Right atrium auricular region (tissue), 2 donors: ENCODE results near the gene NACC2. TPM values are rescaled to one million over a fixed set of nuclear protein-coding genes. Genes with fewer than 3 reads are reported as not detected.

Source experiments
- DNase-seq: peaks from one replicate; pipeline ENCODE4 v3.0.0-alpha.2; 2019; ENCODE audit warnings: low spot score
- H3K27ac ChIP-seq, 2 donors: fragments of 200-600 bp; sonication (generic); 1 replicate in 1 of 2; 2 replicates in 1 of 2; pipeline ENCODE4 v1.5.1; 2016 to 2019
- H3K27me3 ChIP-seq, 2 donors: fragments of 200-600 bp; sonication (generic); one replicate each; pipeline versions ENCODE4 v1.5.1 to v1.6.0; 2017 to 2019
- H3K36me3 ChIP-seq: fragments of 200-600 bp; sonication (generic); one replicate; pipeline ENCODE4 v1.5.1; 2016
- H3K4me1 ChIP-seq, 2 donors: fragments of 200-600 bp; sonication (generic); one replicate each; pipeline versions ENCODE4 v1.5.1 to v1.6.0; 2017 to 2019
- H3K4me3 ChIP-seq, 2 donors: fragments of 200-600 bp; sonication (generic); 1 replicate in 1 of 2; 2 replicates in 1 of 2; pipeline ENCODE4 v1.5.1; 2017 to 2019; ENCODE audit warnings: mild to moderate bottlenecking in 1 of 2, moderate library complexity in 1 of 2
- H3K9me3 ChIP-seq, 2 donors: fragments of 200-600 bp; sonication (generic); one replicate each; pipeline ENCODE4 v1.5.1; 2019
- CTCF ChIP-seq, 2 donors: fragments of 200-600 bp; sonication (generic); IDR thresholded peaks; one replicate each; pipeline ENCODE4 v1.5.1; 2019; ENCODE audit warnings: antibody characterized with exemption in 2 of 2
- total RNA-seq, 2 donors: library from RNA; depleted of rRNA; stranded (reverse); fragments of >200 nt; gene quantifications; one replicate each; pipeline ENCODE4 v1.1.0, GENCODE V29; 2016

The NACC2 gene
- total RNA-seq, 2 donors from 2014 or later = 49.1 to 55.5 TPM

GRCh38 chr9:135986605-135987004 is 108.5 kb downstream of the NACC2 start:
- no peak for TF ChIP-seq CTCF (IDR thresholded peaks at IDR 0.05)

DNA sequence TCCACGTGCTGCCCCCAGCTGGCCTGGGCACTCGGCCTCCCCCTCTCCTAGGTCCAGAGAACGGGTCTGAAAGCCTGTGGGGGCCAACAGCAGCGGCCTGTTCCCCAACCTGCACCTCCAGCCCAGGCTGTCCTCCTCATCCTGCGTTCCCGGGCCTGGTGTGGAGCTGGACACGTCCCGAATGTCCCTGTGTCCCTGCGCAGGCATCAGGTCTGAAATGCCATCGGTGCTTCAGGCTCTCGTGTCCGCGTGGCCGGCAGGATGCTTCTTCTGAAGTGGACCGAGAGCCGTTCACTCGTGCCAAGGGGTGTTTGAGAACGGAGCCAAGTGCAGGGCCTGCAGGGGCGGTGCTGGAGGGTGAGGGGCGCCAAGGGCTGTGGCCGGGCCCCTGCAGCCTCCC is 109.2 kb downstream of the NACC2 start:
- Histone ChIP-seq H3K9me3 (no peaks in the 10 kb centered on the region), H3K27me3 (no peaks in the 10 kb centered on the region), H3K27ac (no peak overlapping the region), H3K4me1 (peaks cover 0 to 18% of the 10 kb centered on the region in 2 donors), H3K4me3 (no peak overlapping the region), H3K36me3 (no peaks in the 10 kb centered on the region)
- DNase-seq = no peak
- no peak for TF ChIP-seq CTCF (IDR thresholded peaks at IDR 0.05)

More at GRCh38 chr9:135986605-135987004, 108.5 kb downstream of the NACC2 start:
- Histone ChIP-seq H3K27ac (no peak overlapping the region), H3K4me3 (no peak overlapping the region), H3K4me1 (peaks cover 0 to 23% of the 10 kb centered on the region in 2 donors), H3K27me3 (no peaks in the 10 kb centered on the region), H3K9me3 (no peaks in the 10 kb centered on the region), H3K36me3 (no peaks in the 10 kb centered on the region)
- DNase-seq = no peak

DNA sequence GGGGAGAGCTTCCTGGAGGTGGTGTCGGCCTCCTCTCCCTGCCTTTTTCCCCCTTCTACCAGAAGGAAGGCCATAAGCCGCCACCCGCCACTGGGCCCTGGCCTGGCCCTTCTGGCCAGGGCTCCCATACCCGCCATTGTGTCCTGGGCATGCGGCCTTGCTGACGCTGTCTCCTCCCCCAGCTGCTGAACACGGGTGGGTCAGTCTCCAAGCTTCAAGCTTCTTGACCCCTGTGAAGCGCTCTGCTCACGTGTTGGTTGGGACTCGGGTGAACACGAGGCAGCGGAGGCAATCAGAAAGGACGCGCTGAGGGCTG is 109.7 kb downstream of the NACC2 start:
- no peak for TF ChIP-seq CTCF (IDR thresholded peaks at IDR 0.05)
- H3K27me3 ChIP-seq = no peaks in the 10 kb centered on the region
- peaks cover 0 to 18% of the 10 kb centered on the region in 2 donors for H3K4me1 ChIP-seq
- no peaks in the 10 kb centered on the region for H3K9me3 ChIP-seq
- H3K27ac ChIP-seq = no peak overlapping the region
- no peak overlapping the region for H3K4me3 ChIP-seq
- no peaks in the 10 kb centered on the region for H3K36me3 ChIP-seq
- no peak for DNase-seq

GRCh38 chr9:135984072-135984710 is 110.9 kb downstream of the NACC2 start:
- Histone ChIP-seq H3K4me3 (no peak overlapping the region), H3K27me3 (no peaks in the 10 kb centered on the region), H3K4me1 (peaks cover 0 to 16% of the 10 kb centered on the region in 2 donors), H3K9me3 (no peaks in the 10 kb centered on the region), H3K27ac (no peak overlapping the region), H3K36me3 (no peaks in the 10 kb centered on the region)
- DNase-seq = no peak
- TF ChIP-seq CTCF (IDR thresholded peaks at IDR 0.05) = no peak

GRCh38 chr9:135983208-135984071 is 111.6 kb downstream of the NACC2 start:
- no peak overlapping the region for H3K27ac ChIP-seq
- no peak for TF ChIP-seq CTCF (IDR thresholded peaks at IDR 0.05)
- no peaks in the 10 kb centered on the region for H3K27me3 ChIP-seq
- no peaks in the 10 kb centered on the region for H3K9me3 ChIP-seq
- no peak overlapping the region for H3K4me3 ChIP-seq
- H3K4me1 ChIP-seq = peaks cover 0 to 24% of the 10 kb centered on the region in 2 donors
- DNase-seq = no peak
- H3K36me3 ChIP-seq = no peaks in the 10 kb centered on the region
